GM18520 (cell line): ENCODE results near the gene COQ9.
A peak's percentile ranks its signal among the peaks of the same experiment; 100 is the strongest.
"Not testable (repeated sequence)": the region's sequence is repeated elsewhere in the genome, so short reads cannot be mapped to it uniquely, and the experiment has no call there.

Experiments
- ATAC-seq: cut with Tn5 transposase; IDR thresholded peaks from one replicate; pipeline ENCODE4 v1.9.1; 2021; ENCODE audit not compliant: unreplicated experiment

COQ9 gene, protein sequence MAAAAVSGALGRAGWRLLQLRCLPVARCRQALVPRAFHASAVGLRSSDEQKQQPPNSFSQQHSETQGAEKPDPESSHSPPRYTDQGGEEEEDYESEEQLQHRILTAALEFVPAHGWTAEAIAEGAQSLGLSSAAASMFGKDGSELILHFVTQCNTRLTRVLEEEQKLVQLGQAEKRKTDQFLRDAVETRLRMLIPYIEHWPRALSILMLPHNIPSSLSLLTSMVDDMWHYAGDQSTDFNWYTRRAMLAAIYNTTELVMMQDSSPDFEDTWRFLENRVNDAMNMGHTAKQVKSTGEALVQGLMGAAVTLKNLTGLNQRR

DNA sequence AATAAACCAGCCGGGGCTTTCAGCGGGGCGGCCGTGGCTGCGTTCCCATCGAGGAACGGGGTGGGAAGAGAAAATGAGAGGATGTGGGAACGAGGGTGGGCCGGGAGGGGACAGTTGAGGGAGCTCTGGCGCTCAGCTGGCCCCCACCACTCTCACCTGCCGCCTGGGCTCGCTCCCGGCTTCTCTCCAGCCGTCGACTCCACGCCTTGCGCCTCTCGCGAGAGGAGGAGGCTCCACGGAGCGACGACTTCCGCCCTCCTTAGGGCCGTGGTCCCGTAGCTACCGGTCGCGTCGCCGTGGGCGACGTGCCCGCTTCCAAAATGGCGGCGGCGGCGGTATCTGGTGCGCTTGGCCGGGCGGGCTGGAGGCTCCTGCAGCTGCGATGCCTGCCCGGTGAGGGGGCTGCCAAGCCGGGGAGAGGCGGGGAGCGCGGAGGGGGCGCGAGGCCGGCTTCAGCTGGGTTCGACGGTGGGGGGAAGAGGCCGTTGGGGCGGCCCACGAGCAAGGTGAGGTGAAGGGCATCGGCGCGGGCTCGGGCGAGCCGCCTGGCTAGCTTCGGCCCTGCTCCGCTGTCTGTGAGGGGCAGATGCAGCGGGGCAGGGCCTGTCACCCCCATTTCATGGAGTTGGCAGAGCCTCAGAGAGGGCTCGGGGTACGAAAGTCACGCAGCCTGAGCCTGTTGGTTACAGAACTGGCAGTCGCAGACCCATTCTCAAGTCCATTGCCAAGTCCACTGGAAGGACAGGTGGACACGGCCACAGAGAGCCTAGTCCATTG, at the start of gene COQ9, which contains the start of gene CIAPIN1:
COQ9 (plus strand) TSS at position 294 of the 777 bp plus-strand sequence; CDS start at position 321, 27 bp downstream.
CIAPIN1 (minus strand) TSS at position 200 of the 777 bp plus-strand sequence. CDS start 6,457 bp downstream, outside the sequence.
- peak; percentile 97 for ATAC-seq

DNA sequence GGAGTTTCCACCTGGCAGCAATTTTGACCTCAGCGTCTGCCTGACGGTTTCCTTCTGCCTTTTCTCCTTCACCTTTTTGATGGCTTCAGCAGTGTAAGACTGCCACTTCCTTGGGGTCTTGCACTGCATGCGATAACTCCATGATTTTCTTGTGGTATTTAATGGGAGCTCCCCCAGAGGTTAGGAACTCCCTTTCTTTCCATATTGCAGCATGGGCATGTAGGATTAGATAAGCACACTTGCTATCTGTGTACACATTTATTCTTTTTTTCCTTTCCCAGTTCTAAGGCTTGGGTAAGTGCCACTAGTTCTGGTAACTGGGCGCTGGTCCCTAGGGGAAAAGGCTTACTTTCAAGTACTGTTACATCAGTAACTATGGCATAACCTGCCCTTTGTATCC, 49.8 kb upstream of the COQ9 start:
- not testable (repeated sequence) for ATAC-seq

DNA sequence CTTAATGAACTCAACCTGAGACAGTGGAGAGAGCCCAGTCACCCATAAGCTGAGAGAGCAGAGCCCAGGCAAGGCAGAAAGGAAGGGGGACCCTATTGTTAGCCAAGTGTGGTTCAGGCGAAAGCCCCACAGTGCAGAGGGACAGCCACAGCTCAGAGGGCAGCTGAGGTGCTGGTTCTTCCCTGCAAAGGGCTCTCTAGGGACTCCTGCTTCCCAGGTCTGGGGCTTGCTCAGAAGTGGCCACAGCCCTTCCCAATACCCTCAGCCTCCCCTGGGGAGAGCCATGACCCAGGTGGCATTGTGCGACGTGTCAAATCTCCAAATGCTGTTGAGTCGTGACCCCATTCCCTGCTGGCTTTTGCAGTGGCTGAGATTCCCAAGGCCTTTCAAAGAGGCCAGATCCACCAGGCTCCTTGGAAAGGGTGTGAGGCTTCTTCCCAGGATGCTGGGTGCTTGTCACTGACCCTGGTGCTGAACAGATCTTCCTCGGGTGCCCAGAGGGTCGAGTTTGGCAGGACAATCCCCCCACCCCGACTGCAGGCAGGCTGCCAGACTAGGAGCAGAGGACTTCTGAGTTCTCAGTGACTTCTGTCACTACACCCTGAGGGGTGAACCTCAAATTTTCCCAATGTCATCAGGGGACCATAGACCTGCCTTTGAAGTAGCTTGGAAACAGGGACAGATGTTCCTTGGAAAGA, 45.2 kb upstream of the COQ9 start:
- no peak for ATAC-seq

DNA sequence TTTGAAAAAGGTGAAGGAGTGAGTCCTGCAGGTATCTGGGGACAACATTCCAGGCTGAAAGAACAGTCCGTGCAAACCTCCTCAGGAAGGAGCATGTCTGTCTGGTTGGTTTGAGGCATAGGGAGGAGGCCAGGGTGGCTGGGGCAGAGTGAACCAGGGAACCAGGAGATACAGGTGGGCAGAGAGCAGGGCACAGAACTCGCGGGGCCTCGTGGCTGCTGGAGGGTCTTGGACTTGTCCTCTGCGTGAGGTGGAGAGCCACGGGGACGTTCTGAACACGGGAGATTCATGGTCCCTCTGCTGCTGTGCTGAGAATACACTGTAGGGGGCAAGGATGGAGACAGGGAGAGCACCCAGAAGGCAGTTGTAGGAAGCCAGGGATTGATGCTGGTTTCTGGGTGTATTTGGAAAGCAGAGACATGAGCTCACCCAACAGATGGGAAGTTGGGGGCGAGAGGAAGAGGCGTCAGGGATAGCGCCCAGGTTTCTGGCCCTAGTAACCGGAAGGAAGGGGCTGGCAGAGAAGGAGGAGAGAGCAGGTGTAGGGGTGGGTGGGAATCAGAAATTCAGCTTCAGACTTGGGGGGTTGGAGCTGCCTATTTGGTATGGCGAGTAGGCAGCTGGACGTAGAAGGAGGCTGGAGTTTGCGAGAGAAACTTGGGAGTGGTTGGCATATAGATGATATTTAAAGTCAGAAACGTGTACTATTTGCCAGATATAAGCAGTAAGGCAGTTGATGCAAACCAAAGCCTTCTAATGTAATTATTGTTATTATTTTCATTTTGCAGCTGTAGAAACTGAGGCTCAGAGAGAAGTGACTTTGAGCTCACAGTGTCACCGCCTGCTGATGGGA, 43.1 kb upstream of the COQ9 start, which contains the start of gene CCL17:
CCL17 (plus strand) TSS at position 803 of the 853 bp plus-strand sequence. CDS start 9,166 bp downstream, outside the sequence.
- no peak for ATAC-seq

DNA sequence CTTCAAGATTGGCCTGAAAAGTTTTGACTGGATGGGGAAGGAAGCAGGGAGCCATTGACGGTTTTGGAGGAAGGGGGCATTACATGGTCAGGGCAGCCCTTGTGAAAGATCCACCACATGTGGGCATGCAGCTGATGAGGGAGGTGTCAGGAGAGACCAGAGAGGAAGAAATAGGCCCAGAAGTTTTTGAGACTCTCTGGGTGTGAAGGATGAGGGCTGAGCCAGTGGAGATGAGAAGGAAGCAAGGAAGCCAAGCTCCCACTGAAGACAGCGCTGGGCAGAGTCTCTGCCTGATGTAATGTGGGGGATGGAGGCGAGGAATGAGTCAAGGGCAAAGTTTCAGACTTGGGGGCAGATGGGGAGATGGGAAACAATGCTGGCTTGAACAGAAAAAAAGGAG, 42.2 kb upstream of the COQ9 start:
- no peak for ATAC-seq

DNA sequence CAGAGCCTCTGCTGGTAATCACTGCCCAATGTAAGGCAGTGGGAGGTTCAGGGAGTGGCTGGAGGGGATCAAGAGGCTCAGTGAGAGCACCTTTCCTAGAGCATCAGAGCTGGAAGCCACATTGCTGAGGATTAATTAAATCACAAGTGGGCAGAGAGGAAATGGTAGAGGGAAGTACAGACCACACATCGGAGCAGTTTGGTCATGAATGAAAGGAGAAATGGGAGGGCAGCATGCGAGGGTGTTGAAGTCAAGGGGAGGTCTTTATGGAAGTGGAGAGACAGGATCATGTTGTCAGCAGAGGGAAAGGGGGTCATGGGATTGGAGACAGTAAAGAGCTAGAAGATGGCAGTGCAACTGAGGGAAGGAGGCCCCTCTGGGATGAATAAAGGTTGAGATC, 40.4 kb upstream of the COQ9 start:
- no peak for ATAC-seq

DNA sequence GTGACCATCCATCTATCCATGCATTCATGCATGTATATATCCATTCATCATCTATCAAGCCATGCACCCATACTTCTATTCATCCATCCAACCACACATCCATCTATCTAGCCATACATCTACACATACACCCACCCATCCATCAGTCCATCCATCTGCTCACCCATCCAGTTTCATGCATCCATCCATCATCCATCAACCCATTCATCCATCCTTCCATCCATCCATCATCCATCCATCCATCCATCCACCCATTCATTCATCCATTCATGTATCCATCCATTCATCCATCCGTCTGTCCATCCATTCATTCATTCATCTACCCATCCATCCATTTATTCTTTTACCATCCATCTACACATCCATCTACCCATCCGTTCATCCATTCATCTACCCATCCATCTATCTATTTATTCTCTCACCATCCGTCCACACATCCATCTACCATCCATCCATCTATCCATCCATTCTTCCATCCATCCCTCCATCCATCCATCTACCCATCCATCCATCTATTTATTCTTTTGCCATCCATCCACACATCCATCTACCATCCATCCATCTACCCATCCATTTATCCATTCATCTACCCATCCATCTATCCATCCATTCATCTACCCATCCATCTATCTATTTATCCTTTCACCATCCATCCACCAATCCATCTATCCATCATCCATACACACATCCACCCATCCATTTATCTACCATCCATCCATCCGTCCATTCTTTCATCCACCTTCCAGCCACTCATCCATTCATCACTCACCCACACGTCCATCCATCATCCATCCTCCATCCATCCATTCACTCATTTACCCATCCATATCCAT, 39.5 kb upstream of the COQ9 start:
- no peak for ATAC-seq

DNA sequence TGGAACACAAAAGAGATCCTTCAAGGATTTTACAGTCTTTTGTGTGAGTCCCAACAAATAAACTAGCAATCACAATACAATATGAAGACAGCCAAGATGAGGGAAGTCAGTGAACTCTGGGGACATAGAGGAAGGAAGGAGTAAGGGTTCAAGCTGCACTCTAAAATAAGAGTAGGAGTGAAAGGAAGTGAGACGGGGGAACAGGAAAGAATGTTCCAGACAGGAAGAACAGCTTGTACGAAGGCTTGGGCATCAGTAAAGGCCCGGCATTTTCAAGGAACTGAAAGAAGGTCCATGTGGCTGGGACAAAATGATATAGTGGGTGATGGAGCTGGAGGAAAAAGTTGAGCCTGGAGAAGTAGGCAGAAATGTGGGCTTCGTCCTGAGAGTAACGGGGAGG, 38.2 kb upstream of the COQ9 start:
- ATAC-seq, result no peak

DNA sequence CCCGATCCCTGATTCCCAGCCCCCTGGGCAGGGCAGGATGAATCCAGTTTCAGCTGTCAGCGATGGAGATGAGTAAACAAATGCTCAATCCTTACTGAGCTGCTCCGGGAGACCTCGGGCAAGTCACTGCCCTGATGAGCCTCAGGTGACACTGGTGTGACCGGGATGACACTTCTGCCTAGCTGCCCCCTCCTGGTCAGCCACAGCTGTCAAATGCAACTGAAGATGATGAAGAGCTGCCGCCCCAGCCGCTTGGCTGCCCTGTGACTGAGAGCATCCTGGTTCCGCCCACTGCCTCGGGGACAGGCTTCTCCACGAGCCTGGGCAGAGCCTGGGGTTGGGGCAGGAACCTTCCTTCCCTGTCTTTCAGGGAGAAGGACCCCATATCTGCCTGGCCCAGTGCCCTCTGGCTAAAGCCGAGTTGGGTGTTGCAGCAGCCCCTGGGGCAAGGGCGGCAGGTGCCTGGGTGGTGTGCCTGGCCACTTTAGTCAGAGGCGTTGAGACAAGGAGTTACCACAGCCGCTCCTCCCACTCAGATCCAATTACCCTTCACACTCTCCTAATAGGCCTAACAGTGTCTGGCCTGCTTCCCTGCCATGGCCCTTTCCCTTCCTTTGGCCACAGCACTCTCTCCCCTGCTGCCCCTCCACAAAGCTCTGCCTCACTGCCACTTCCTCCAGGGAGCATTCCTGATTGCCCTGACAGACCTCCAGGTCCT, 37.2 kb upstream of the COQ9 start:
- no peak for ATAC-seq

DNA sequence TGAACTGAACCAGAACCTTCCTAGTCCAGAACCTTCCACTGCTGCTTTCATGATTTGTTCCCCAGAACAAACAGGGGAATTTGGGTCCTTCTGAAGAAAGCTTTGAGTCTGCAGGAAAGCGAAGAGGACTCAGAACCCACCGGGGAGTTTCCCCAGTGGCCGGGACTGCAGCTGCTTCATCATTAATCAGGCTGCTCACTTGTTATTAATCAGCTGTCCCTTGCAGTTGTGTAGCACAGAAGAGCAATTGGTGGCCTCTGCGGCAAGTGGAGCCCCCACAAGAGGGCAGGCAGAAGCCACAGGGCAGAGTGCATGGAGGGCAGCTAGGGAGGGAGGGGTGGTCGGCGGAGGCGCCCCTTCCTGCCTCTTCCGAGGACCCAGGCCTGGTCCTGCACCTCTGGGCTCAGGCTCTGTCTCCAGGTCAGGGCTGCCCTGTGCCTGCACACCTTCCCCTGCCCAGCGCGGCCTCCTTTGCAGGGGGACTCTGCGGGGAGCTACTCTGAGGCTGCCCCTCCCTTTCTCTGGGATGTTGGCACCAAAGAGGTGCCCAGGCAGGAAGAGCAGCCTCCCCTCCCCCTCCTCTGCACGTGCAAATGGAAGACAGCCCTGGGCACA, 35.8 kb upstream of the COQ9 start:
- ATAC-seq, result no peak

DNA sequence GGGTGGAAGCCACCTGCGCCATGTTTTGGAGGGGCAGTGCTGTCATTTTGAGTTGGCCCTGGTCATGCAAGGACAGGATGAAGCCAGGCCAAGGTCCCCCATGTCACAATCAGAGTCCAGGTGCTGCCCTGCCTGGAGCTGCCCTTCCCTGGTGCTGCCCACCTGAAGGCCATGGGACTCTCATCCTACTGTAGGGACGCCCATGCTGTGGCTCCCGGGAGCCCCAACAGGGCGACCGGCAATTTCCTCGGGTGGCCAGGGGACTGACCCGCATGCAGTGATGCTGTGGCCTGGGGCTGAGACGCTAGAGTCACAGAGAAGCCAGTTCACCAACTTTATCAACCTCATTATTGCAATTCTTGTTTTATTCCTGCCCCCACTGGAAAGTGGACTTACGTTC, 34.7 kb upstream of the COQ9 start:
- no peak for ATAC-seq

DNA sequence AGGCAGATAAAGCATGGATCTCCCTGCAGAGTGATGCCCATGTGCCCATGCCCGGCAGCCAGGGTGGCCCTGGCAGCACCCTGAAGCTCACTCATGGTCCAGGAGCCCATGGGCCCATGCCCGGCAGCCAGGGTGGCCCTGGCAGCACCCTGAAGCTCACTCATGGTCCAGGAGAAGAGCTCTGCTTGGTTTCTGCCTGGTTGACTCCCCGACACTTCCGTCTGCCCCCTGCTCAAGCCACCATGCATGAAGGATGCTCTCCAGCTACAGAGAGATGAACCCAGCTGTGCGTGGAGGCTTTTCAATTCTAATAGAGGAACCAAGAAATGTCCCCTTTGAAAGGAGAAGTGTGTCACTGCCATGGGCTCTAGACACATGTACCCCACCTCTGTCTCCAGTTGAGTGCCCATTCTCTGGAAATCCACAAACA, 34.0 kb upstream of the COQ9 start:
- ATAC-seq, result no peak

DNA sequence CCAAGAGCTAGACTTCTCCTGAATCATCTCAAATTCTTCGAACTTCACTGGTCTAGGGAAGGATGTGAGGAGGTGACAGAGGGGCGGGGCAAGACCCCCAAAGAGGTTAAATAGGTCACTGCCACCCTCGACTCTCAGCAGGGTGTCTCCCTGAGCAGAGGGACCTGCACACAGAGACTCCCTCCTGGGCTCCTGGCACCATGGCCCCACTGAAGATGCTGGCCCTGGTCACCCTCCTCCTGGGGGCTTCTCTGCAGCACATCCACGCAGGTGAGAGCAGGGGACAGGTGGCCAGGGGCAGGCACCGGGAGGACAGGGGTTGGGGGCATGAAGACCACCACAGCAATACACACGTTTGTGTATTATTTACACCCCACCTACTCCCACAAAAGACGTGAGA, 33.5 kb upstream of the COQ9 start:
- ATAC-seq, result no peak

DNA sequence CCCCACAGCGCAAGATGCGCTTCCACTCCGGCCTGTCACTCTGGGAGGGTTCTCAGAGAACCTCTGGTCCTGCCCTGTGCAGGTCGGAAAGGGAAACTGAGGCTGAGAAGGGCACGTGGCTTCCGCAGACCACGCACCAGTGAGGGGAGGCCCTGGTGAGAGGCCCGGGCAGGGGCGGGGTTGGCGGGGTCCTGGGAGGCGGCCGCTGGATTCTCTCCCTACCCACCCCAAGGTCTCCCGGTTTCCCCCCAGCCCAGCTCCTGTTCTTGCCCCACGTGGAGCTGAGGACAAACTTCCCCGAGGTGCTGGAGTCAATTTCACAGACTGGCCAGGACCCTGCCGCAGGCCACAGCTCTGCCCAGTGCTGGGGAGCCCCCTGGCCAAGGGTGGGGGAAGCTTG, 31.2 kb upstream of the COQ9 start:
- no peak for ATAC-seq

DNA sequence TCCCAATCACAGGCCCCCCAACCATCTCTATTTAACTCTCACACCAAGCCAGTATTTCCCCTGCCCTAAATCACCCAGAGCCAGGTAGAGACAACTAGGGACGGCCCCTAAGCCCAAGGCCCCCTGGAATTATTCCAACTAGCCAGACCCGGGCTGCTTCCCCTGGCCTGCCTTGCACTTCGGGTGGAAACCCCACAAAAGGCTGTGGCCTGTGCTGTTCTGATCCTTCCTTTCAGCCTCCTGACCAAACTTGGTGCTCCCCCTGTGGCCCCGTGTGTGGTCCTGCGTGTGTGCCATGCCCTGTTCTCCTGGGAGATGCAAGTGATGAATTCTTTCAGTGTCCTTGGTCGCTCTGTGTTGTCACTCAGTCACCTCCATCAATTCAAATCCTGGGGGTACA, 27.8 kb upstream of the COQ9 start:
- no peak for ATAC-seq

DNA sequence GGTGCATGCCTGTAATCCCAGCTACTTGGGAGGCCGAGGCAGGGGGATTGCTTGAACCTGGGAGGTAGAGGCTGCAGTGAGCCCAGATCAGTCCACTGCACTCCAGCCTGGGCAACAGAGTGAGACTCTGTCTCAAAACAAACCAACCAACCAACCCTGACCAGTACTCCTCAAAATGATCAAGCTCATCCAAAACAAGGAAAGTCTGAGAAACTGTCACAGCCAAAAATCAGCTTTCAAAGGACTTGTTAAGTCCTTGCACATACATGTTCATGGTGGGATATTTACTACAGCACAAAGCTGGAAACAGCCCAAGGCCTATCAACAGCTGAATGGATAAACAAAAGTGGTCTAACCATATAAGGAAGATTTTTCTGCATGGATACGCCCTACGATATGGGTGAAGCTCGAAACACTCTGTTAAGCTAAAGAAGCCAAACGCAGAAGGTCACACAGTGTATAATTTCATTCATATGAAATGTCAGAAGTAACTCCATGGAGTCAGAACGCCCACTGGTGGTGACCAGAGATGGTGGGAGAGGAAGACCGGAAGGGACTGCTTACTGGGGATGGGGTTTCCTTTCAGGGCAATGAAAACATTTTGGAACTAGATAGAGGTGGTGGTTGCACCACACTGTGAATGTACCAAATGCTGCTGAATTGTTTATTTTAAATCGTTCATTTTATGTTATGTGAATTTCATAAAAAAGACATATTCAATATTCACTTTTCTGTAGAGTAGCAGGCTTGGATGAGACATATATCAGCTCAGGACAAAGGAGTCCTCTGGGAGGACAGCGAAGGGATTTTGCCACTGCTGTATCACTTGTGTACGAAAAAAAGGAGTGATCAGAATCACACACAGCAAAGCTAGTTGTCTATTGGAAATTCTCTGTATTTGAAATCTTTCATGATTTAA, 25.0 kb upstream of the COQ9 start:
- no peak for ATAC-seq

DNA sequence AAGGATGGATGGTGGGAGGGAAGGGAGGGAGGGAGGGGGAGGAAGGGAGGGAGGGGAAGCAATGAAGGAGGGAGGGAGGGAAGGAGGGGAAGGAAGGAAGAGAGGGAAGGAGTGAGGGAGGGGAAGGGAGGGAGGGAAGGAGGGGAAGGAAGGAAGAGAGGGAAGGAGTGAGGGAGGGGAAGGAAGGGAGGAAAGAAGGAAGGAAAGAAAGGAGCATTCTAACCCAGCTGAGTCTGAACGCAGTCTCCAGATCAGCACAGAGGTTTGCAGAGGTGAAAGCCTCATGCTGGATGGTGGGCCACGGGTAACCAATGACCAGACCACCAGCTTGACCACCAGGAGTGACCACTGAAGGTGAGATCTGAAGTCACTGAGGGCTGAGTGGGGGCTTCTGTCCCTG, 24.1 kb upstream of the COQ9 start:
- ATAC-seq, result no peak

DNA sequence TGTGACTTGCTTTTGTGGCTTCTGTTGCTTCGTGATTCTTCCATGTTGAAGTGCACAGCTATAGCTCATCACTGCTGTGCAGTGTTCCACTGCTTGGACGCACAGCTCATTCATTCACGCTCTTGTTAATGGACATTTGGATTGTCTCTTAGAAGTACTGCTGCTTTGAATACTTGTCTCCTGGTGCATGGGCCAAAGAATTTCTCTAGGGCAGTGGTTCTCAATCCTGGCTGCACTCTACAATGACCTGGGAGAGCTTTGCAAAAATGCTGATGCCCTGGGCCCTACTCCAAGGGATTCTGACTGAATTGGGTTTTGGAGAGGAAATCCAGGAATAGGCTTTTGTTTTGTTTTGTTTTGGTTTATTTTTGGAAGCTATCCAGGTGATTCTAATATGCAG, 22.7 kb upstream of the COQ9 start:
- no peak for ATAC-seq
